Measurements from ENCODE around the gene UGT1A8. TPM values are rescaled to one million over a fixed set of nuclear protein-coding genes. Genes with fewer than 3 reads are reported as not detected.
"Not testable (repeated sequence)": the region's sequence is repeated elsewhere in the genome, so short reads cannot be mapped to it uniquely, and the experiment has no call there.

Gene UGT1A8
- total and polyA plus RNA-seq, 2 of the 4 experiments (the other 2 are of a cell fraction) = not detected

- DNase-seq; H3K4me3 ChIP-seq (ENCODE audit: insufficient read depth, low read depth, low read length); H2BK15ac ChIP-seq (ENCODE audit: low read depth, low read length); H3K9me1 ChIP-seq (ENCODE audit: insufficient read depth, low read length); H3K23ac ChIP-seq (ENCODE audit: low read depth, low read length); H3K27ac ChIP-seq (ENCODE audit: insufficient read depth, low read length); BruUV-seq (replicated peaks); H3K56ac ChIP-seq (ENCODE audit: extremely low read depth, insufficient read depth, low read length); H3K4ac ChIP-seq (ENCODE audit: low read depth, low read length); ATAC-seq (ENCODE audit: low read depth); H3K18ac ChIP-seq (ENCODE audit: low read depth, low read length); in situ Hi-C loops (cut with MboI; ENCODE audit: low sequenced_read_pairs); H2AK9ac ChIP-seq (replicated peaks; ENCODE audit: low read depth, low read length, poor library complexity); H3K79me1 ChIP-seq (ENCODE audit: low read depth in 1 of 2, low read length in 2 of 2); H2BK20ac ChIP-seq (ENCODE audit: low read depth, low read length); H2BK5ac ChIP-seq (ENCODE audit: low read depth, low read length, poor library complexity, severe bottlenecking); H2BK120ac ChIP-seq (ENCODE audit: low read depth, low read length); H4K91ac ChIP-seq (ENCODE audit: insufficient read depth, low read depth, low read length); POLR2A ChIA-PET (ENCODE audit: unreplicated experiment); H2AK5ac ChIP-seq (ENCODE audit: low read depth, low read length); H2AFZ ChIP-seq (replicated peaks; ENCODE audit: low read length, poor library complexity); CTCF ChIA-PET; H3K36me3 ChIP-seq (ENCODE audit: control insufficient read depth, insufficient read depth, low read length); intact Hi-C loops (cut with micrococcal nuclease); H4K8ac ChIP-seq (ENCODE audit: low read depth in 2 of 2, low read length in 2 of 2); H3K9me3 ChIP-seq (ENCODE audit: control insufficient read depth, insufficient read depth, low read length); H3K27me3 ChIP-seq (ENCODE audit: control insufficient read depth, insufficient read depth, low read length); H3K4me2 ChIP-seq (ENCODE audit: low read depth, low read length); H4K20me1 ChIP-seq (ENCODE audit: insufficient read depth, low read length); H4K5ac ChIP-seq (ENCODE audit: low read depth, low read length); H3K4me1 ChIP-seq (ENCODE audit: control insufficient read depth, insufficient read depth, low read length); H3K9ac ChIP-seq (ENCODE audit: low read depth, low read length); H3K14ac ChIP-seq (replicated peaks; ENCODE audit: low read depth, low read length); dilution Hi-C loops (cut with HindIII; ENCODE audit: low sequenced_read_pairs, unreplicated experiment): not testable (repeated sequence)
- no CpG with 5 or more reads among the region's 3 CpGs for WGBS, 2 experiments (ENCODE audit: extremely low coverage in 2 of 2, insufficient read length in 1 of 2)
Measured at GRCh38 chr2:233646033-233646432, 28.6 kb downstream of the UGT1A8 start.

Measured in IMR-90 (cell line).